ENCODE data around the gene U2AF1. TPM values are rescaled to one million over a fixed set of nuclear protein-coding genes. Genes with fewer than 3 reads are reported as not detected.
"Not testable (repeated sequence)": the region's sequence is repeated elsewhere in the genome, so short reads cannot be mapped to it uniquely, and the experiment has no call there.

Gene U2AF1, protein sequence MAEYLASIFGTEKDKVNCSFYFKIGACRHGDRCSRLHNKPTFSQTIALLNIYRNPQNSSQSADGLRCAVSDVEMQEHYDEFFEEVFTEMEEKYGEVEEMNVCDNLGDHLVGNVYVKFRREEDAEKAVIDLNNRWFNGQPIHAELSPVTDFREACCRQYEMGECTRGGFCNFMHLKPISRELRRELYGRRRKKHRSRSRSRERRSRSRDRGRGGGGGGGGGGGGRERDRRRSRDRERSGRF
- 52.6 and 56.7 TPM in 2 replicates for total RNA-seq

- not testable (repeated sequence) for DNase-seq (ENCODE audit: low read depth, low spot score)
Measured at GRCh38 chr21:43106965-43107793, at the start of gene U2AF1. U2AF1 (minus strand) TSS chr21:43107570; CDS start chr21:43107494, 76 bp downstream.

DNA sequence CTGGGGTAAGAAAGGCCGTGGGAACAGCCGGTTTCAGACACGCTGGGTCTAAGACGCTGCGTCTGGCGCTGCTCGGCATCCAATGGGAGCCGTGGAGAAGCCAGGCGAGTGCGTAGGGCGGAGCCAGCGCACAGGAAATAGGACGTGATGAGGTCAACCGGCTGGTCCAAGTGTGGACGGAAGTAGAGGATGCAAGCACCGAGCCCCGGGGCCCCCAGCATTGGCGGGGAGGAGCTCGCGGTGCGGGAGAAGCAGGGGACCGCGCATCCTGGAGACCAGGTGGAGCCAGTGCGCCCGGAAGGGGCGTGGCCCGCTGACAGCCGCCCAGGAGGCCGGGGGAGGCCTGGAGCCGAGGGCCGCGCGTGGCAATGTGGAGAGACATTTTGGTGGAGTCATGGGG is 46.2 kb upstream of the U2AF1 start:
- DNase-seq (ENCODE audit: low read depth, low spot score), result not testable (repeated sequence)

DNA sequence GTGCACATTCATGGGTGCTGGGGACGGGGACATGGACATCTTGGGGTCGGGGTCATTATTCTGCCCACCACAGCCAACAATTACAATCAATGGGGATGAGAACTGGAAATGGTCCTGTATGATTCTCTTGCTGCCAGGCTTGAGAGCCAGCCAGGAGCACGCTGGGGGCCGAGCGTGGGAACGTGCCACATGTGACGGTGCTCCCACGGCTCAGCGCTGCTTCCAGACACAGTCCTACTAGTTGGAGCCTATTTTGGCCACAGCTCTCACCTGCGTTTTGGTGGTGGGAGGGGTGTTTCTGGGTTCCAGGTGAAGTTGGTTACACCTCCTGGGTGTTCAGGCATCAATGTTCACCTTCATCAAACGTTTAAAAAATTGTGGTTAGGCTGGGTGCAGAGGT is 42.0 kb upstream of the U2AF1 start:
- not testable (repeated sequence) for DNase-seq (ENCODE audit: low read depth, low spot score)

- DNase-seq (ENCODE audit: low read depth, low spot score), result not testable (repeated sequence)
Measured at GRCh38 chr21:43147999-43148398, 40.6 kb upstream of the U2AF1 start.

GRCh38 chr21:43146637-43147036 is 39.3 kb upstream of the U2AF1 start:
- not testable (repeated sequence) for DNase-seq (ENCODE audit: low read depth, low spot score)

GRCh38 chr21:43141407-43141806 is 34.0 kb upstream of the U2AF1 start:
- not testable (repeated sequence) for DNase-seq (ENCODE audit: low read depth, low spot score)

- DNase-seq (ENCODE audit: low read depth, low spot score), result not testable (repeated sequence)
Measured at GRCh38 chr21:43138944-43139343, 31.6 kb upstream of the U2AF1 start.

DNA sequence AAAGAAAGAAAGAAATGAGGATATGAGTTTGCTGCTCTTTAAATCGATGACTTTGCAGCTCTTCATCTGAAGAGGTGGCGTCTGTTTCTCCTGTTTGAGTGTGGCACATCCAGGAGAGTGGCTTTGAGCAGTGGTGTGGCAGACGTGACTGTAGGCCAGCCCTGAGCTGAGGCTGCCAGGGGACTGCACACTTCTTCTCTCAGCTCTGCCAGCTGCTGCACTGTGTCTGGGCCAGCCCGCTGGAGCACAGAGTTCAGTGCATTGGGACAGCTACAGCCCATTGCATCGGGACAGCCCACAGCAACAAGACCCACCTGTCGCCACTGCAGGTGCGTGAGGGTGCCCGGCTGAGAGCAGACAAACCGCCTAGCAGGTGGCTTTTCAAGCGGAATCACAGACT is 27.1 kb upstream of the U2AF1 start:
- not testable (repeated sequence) for DNase-seq (ENCODE audit: low read depth, low spot score)

DNA sequence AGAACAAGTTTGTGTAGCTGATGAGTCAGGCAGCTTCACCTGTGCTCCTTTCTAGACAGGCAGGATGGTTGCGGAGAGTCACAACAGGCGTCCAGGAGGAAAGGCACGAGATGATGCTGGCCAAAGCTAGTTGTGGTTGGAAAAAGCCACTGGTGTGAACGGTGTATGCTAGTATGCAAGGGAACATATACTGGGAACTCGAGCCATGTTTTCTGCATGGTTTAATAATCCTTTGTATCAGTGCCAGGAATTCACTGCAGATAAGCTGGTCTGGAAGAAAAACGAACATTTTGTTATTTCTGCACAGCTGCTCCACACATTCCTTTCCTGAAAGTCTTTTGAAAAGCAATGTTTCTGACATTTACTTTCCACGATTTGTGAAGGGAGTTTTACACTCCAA is 22.7 kb upstream of the U2AF1 start:
- DNase-seq (ENCODE audit: low read depth, low spot score), result not testable (repeated sequence)

- DNase-seq (ENCODE audit: low read depth, low spot score), result not testable (repeated sequence)
Measured at GRCh38 chr21:43115956-43116355, 8.6 kb upstream of the U2AF1 start.

DNA sequence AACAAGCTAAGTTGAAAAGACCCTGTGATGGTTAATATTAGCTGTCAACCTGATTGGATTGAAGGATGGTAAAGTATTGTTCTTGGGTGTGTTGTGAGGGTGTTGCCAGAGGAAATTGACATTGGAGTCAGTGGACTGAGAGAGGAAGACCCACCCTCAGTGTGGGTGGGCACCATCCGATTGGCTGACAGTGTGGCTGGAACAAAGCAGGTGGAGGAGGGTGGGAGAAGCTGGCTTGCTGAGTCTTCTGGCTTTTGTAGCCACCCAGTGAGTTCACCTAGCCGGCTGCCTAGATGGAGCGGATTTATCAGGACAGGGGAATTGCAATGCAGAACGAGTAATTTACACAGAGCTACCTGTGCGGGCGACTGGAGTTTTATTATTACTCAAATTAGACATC is 7.1 kb upstream of the U2AF1 start:
- DNase-seq (ENCODE audit: low read depth, low spot score), result not testable (repeated sequence)

DNA sequence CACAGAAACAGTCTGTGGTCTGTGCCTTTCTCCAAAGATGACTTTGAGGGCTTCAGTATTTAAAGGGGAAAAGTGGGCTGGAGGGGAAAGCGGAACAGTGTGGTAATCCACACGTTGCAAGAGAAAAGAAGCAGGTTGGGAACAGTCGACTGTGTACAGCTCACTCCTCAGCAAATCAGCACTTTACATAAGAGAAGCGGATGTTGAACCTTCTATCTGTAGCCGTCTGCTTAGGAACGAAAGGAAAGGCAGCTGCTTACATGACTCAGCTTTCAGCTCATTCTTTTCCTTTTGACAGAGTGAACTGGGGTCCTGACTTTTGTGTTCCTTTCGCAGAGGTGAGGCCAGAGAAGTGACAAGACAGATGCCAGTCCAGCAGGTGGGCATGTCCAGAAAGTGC is 1.6 kb upstream of the U2AF1 start:
- DNase-seq (ENCODE audit: low read depth, low spot score), result not testable (repeated sequence)

DNA sequence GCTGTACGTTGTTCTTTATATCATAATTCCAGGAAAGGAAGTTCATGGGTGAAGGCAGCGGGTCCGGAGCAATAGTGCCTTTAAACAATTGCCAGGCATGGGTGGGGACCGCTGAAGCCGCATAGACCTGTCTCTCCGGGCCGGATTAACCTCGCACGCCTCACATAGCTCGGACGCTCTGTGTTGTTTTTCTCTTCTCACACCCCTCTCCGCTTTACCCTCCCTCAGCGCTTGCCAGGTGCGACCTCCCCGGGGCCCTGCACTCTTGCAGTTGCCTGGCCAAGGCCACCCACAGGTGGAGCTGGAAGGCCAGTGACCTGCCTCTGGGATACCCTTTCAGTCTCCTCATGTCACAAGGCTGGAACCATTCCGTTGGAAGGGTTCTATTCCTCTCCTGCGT is 807 bp upstream of the U2AF1 start:
- not testable (repeated sequence) for DNase-seq (ENCODE audit: low read depth, low spot score)

GRCh38 chr21:43107794-43108137 is 396 bp upstream of the U2AF1 start:
- not testable (repeated sequence) for DNase-seq (ENCODE audit: low read depth, low spot score)

DNA sequence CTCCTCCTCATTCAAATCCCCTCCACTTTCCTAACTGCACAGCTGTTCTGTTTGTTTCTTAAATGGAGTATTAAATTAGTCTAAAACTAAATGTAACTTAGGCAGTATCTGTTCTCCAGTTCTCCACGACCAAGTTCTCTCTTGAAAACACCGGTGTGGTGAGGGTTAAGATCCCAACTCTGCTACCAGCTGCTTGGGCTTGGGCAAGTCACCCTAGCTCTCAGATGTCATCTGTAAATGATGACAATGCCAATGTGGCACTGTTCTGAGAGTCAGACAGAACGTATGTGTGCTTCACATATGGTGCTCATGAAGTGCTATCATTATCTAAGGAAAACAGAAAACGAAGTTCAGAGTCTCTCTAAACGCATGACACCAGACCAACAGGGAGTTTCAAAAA is 2.7 kb downstream of the U2AF1 start:
- DNase-seq (ENCODE audit: low read depth, low spot score), result not testable (repeated sequence)

- DNase-seq (ENCODE audit: low read depth, low spot score), result not testable (repeated sequence)
Measured at GRCh38 chr21:43102281-43102680, 5.1 kb downstream of the U2AF1 start.

DNA sequence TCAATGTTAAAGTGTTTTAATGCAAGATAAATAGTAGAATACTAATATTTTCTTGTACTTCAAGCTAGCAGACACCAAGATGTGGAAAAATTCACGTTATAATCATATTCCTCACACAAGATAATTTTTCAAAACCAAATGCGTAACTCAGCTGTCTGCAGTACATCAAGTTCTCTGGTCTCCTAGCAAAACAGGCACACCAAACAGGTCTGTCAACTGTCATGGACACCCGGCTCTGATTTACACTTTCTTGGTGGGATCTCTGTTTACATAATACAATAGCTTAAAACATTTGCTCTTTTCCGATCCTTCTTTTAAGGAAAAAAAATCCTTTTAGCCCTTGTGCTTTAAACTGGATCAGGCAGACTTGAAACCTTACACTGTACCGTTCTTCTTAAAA is 5.7 kb downstream of the U2AF1 start:
- not testable (repeated sequence) for DNase-seq (ENCODE audit: low read depth, low spot score)

GRCh38 chr21:43101000-43101399 is 6.4 kb downstream of the U2AF1 start:
- DNase-seq (ENCODE audit: low read depth, low spot score), result not testable (repeated sequence)

- not testable (repeated sequence) for DNase-seq (ENCODE audit: low read depth, low spot score)
Measured at GRCh38 chr21:43091979-43092614, 15.3 kb downstream of the U2AF1 start.

DNA sequence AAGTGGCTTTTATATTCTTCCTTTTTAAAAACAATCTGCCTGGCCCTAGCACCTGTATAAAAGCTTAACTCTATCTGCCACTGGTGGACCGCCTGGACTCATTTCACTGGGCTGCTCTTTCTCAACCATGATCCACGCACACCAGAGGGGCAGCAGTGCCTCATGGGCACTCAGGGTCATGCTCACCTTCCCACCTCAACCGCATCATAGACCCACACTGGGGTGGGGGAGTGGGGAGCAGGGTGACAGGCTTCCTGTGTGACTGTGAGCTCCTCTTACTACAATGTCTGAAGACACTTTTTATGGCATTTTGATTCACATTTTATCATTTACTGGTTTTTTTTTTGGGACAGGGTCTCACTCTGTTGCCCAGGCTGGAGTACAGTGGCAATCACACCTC is 16.4 kb downstream of the U2AF1 start:
- not testable (repeated sequence) for DNase-seq (ENCODE audit: low read depth, low spot score)

GRCh38 chr21:43089463-43089862 is 17.9 kb downstream of the U2AF1 start:
- DNase-seq (ENCODE audit: low read depth, low spot score), result not testable (repeated sequence)

Data from pulmonary artery endothelial cell (primary cell).